Lung (tissue), 12 donors: Measurements from ENCODE around the gene ZNF521. TPM values are rescaled to one million over a fixed set of nuclear protein-coding genes. Genes with fewer than 3 reads are reported as not detected.

Experiments used
- ATAC-seq: fragments of 200-7000 bp; cut with Tn5 transposase; one replicate; pipeline ENCODE4 v1.9.1; 2020; ENCODE audit warnings: moderate number of reproducible peaks; ENCODE audit not compliant: insufficient read depth, low FRiP score
- DNase-seq, 3 donors: peaks; one replicate each; pipeline ENCODE4 v3.0.0-alpha.2; 2013 to 2017
- H3K27ac ChIP-seq, 2 donors: one replicate each; pipeline ENCODE4 v1.5.1; 2013; ENCODE audit warnings: mild to moderate bottlenecking in 2 of 2, moderate library complexity in 2 of 2, control low read depth in 1 of 2, inconsistent platforms in 1 of 2, low read depth in 1 of 2, low read length in 1 of 2
- H3K27me3 ChIP-seq, 3 donors: one replicate each; pipeline ENCODE4 v1.5.1; 2013; ENCODE audit warnings: low read length in 2 of 3; ENCODE audit not compliant: control insufficient read depth in 3 of 3, insufficient read depth in 3 of 3
- H3K36me3 ChIP-seq, 4 donors: one replicate each; pipeline ENCODE4 v1.5.1; 2013; ENCODE audit warnings: low read length in 4 of 4, mild to moderate bottlenecking in 1 of 4, moderate library complexity in 1 of 4; ENCODE audit not compliant: control insufficient read depth in 4 of 4, insufficient read depth in 4 of 4
- H3K4me1 ChIP-seq, 5 donors: one replicate each; pipeline ENCODE4 v1.5.1; 2013; ENCODE audit warnings: low read length in 5 of 5, mild to moderate bottlenecking in 2 of 5, moderate library complexity in 1 of 5; ENCODE audit not compliant: control insufficient read depth in 5 of 5, insufficient read depth in 5 of 5
- H3K4me3 ChIP-seq: one replicate; pipeline ENCODE4 v1.5.1; 2013; ENCODE audit warnings: mild to moderate bottlenecking, control low read depth, moderate library complexity
- H3K9ac ChIP-seq, 2 donors: one replicate each; pipeline ENCODE4 v1.5.1; 2013; ENCODE audit warnings: low read length in 2 of 2, control low read depth in 1 of 2; ENCODE audit not compliant: insufficient read depth in 1 of 2
- H3K9me3 ChIP-seq, 4 donors: one replicate each; pipeline ENCODE4 v1.5.1; 2013; ENCODE audit warnings: low read length in 3 of 4, mild to moderate bottlenecking in 1 of 4, moderate library complexity in 1 of 4; ENCODE audit not compliant: control insufficient read depth in 4 of 4, insufficient read depth in 3 of 4
- CTCF ChIP-seq: IDR thresholded peaks from 2 replicates; pipeline ENCODE4 v1.5.1; 2012; ENCODE audit warnings: mild to moderate bottlenecking; ENCODE audit errors: control extremely low read depth, extremely low read depth
- WGBS, 2 donors: extraction: QIAGEN DNeasy Blood & Tissue Kit; methylation state at CpG; one replicate each; pipeline ENCODE4 v1.1.7; 2013; 5-methylcytosine and 5-hydroxymethylcytosine counted together
- polyA plus RNA-seq, 2 donors: library from polyadenylated mRNA; stranded (reverse); fragments of 200-250 nt; gene quantifications; one replicate each; pipeline ENCODE4 v1.2.1, GENCODE V29; 2013
- total RNA-seq, 2 donors: library from RNA; depleted of rRNA in 1 of 2; stranded (reverse); fragments of >200 nt in 1 of 2; gene quantifications; one replicate each; pipeline ENCODE4 v1.2.1, GENCODE V29; 2014 to 2021
- donor health status: control.
- donor health status: control.
- donor health status: Bipolar disorder and iron deficiency.
- donor health status: healthy.
- donor health status: DM: yes; HTN: yes; CAD: no.

ZNF521 gene
- total and polyA plus RNA-seq, 4 donors, result 1.5 to 48.8 (median 10.7) TPM

- Histone ChIP-seq H3K4me1 (peaks cover 0 to 25% (median 14%) of the 10 kb centered on the region in 5 donors), H3K4me3 (no peak overlapping the region), H3K27ac (no peak overlapping the region), H3K36me3 (peaks cover 0 to 12% (median 3%) of the 10 kb centered on the region in 4 donors), H3K9me3 (no peaks in the 10 kb centered on the region), H3K9ac (no peak overlapping the region), H3K27me3 (no peaks in the 10 kb centered on the region)
- 81 to 85% methylated on average over 9 of the region's 9 CpGs for WGBS, 2 donors
- no peak for TF ChIP-seq CTCF
- no peak for ATAC-seq
- no peak for DNase-seq
These were observed 35.5 kb downstream of the ZNF521 start for GRCh38 chr18:25316381-25317018.

GRCh38 chr18:25314838-25315190, 37.2 kb downstream of the ZNF521 start:
- ATAC-seq, result no peak
- no peak overlapping the region for H3K4me3 ChIP-seq

GRCh38 chr18:25314151-25314837, 37.7 kb downstream of the ZNF521 start:
- H3K9ac ChIP-seq, result no peak overlapping the region
- DNase-seq (peak in 2 of 3 donors; percentile 38 to 46), ATAC-seq (no peak)
- no peak overlapping the region for H3K4me3 ChIP-seq
- H3K9me3 ChIP-seq, result no peaks in the 10 kb centered on the region
- no peak for TF ChIP-seq CTCF
- H3K27me3 ChIP-seq, result no peaks in the 10 kb centered on the region
- peaks cover 0 to 25% (median 14%) of the 10 kb centered on the region in 5 donors for H3K4me1 ChIP-seq
- WGBS, 2 donors, result 76 to 80% methylated on average over 3 of the region's 3 CpGs
- peaks cover 0 to 9% (median 0%) of the 10 kb centered on the region in 4 donors for H3K36me3 ChIP-seq
- H3K27ac ChIP-seq, result no peak overlapping the region

More at GRCh38 chr18:25314838-25315190, 37.2 kb downstream of the ZNF521 start:
- H3K27ac ChIP-seq, result no peak overlapping the region
- H3K9ac ChIP-seq, result no peak overlapping the region
- DNase-seq, result no peak
- H3K36me3 ChIP-seq, result peaks cover 0 to 9% (median under 1%) of the 10 kb centered on the region in 4 donors
- H3K9me3 ChIP-seq, result no peaks in the 10 kb centered on the region
- H3K27me3 ChIP-seq, result no peaks in the 10 kb centered on the region
- no peak for TF ChIP-seq CTCF
- H3K4me1 ChIP-seq, result peaks cover 0 to 25% (median 14%) of the 10 kb centered on the region in 5 donors
